Hepatic stellate cell (primary cell): ENCODE data around the gene OR2T1.
"Not testable (repeated sequence)": the region's sequence is repeated elsewhere in the genome, so short reads cannot be mapped to it uniquely, and the experiment has no call there.

Experiments used
- DNase-seq: peaks from one replicate; pipeline ENCODE4 v3.0.0; 2011; ENCODE audit warnings: low spot score

OR2T1 gene

GRCh38 chr1:248402748-248403147 is at the start of gene OR2T1:
Gene OR2T1 (plus strand): TSS chr1:248403048. CDS start chr1:248406148, 3,100 bp downstream.
- no peak for DNase-seq

GRCh38 chr1:248359415-248359814 is 43.4 kb upstream of the OR2T1 start:
- no peak for DNase-seq

GRCh38 chr1:248361121-248361715 is 41.6 kb upstream of the OR2T1 start, which contains the start of gene OR2T4:
Gene OR2T4 (plus strand): TSS chr1:248361665. CDS start chr1:248361665, 0 bp downstream.
- DNase-seq = no peak

- DNase-seq = no peak
Measured at GRCh38 chr1:248366609-248367008, 36.2 kb upstream of the OR2T1 start.

- DNase-seq = no peak
Measured at GRCh38 chr1:248372394-248372793, 30.5 kb upstream of the OR2T1 start.

GRCh38 chr1:248373761-248374160 is 29.1 kb upstream of the OR2T1 start:
- DNase-seq = no peak

GRCh38 chr1:248375446-248375845 is 27.4 kb upstream of the OR2T1 start, which contains the start of gene OR2T6:
Gene OR2T6 (plus strand): TSS chr1:248375746. CDS start chr1:248387609, 11,863 bp downstream.
- no peak for DNase-seq

- no peak for DNase-seq
Measured at GRCh38 chr1:248376916-248377315, 25.9 kb upstream of the OR2T1 start.

GRCh38 chr1:248380854-248381253 is 22.0 kb upstream of the OR2T1 start:
- DNase-seq = no peak

- no peak for DNase-seq
Measured at GRCh38 chr1:248388426-248388825, 14.4 kb upstream of the OR2T1 start.

- DNase-seq = no peak
Measured at GRCh38 chr1:248393050-248393449, 9.8 kb upstream of the OR2T1 start.

- DNase-seq = no peak
Measured at GRCh38 chr1:248404024-248404423, 1.2 kb downstream of the OR2T1 start.

GRCh38 chr1:248406721-248407692 is 4.2 kb downstream of the OR2T1 start:
- DNase-seq = no peak

- DNase-seq = no peak
Measured at GRCh38 chr1:248416226-248416625, 13.4 kb downstream of the OR2T1 start.

GRCh38 chr1:248417854-248418253 is 15.0 kb downstream of the OR2T1 start:
- DNase-seq = no peak

- no peak for DNase-seq
Measured at GRCh38 chr1:248421384-248421783, 18.5 kb downstream of the OR2T1 start.

GRCh38 chr1:248427526-248428191 is 24.8 kb downstream of the OR2T1 start:
- not testable (repeated sequence) for DNase-seq

GRCh38 chr1:248428192-248428533 is 25.3 kb downstream of the OR2T1 start:
- not testable (repeated sequence) for DNase-seq

GRCh38 chr1:248431683-248432082 is 28.8 kb downstream of the OR2T1 start:
- DNase-seq = not testable (repeated sequence)

- not testable (repeated sequence) for DNase-seq
Measured at GRCh38 chr1:248432201-248432600, 29.4 kb downstream of the OR2T1 start.

GRCh38 chr1:248433811-248434415 is 31.1 kb downstream of the OR2T1 start:
- DNase-seq = not testable (repeated sequence)

GRCh38 chr1:248434913-248435312 is 32.1 kb downstream of the OR2T1 start:
- DNase-seq = not testable (repeated sequence)
